Astrocyte (in vitro differentiated cells and primary cell): ENCODE data around the gene HLCS. TPM values are rescaled to one million over a fixed set of nuclear protein-coding genes. Genes with fewer than 3 reads are reported as not detected.

Experiments used
- DNase-seq: peaks from one replicate; pipeline ENCODE4 v3.0.0-alpha.2; 2010; ENCODE audit warnings: low read depth
- FAIRE-seq: peaks from 2 replicates; lab custom pipeline; 2011; peaks lifted over from hg19 to GRCh38; lab: Jason Lieb, UNC
- H2AFZ ChIP-seq: 2 replicates; pipeline ENCODE4 v1.6.0; 2012; ENCODE audit warnings: low read depth, low read length, inconsistent platforms
- H3K27ac ChIP-seq: 2 replicates; pipeline ENCODE4 v1.5.1; 2011; ENCODE audit warnings: low read depth, low read length, inconsistent platforms
- H3K27me3 ChIP-seq: 2 replicates; pipeline ENCODE4 v1.6.0; 2011; ENCODE audit warnings: low read length, inconsistent platforms; ENCODE audit not compliant: insufficient read depth
- H3K36me3 ChIP-seq: 2 replicates; pipeline ENCODE4 v1.5.1; 2011; ENCODE audit warnings: low read length, inconsistent platforms; ENCODE audit not compliant: insufficient read depth
- H3K4me1 ChIP-seq: 2 replicates; pipeline ENCODE4 v1.5.1; 2011; ENCODE audit warnings: low read length, inconsistent platforms; ENCODE audit not compliant: insufficient read depth
- H3K4me2 ChIP-seq: 2 replicates; pipeline ENCODE4 v1.6.0; 2012; ENCODE audit warnings: low read length, inconsistent platforms
- H3K4me3 ChIP-seq: 2 replicates; pipeline ENCODE4 v1.5.1; 2011; ENCODE audit warnings: low read depth, mild to moderate bottlenecking, low read length, inconsistent platforms; ENCODE audit not compliant: insufficient read depth
- H3K79me2 ChIP-seq: 2 replicates; pipeline ENCODE4 v1.6.0; 2012; ENCODE audit warnings: mild to moderate bottlenecking, low read length, inconsistent platforms; ENCODE audit not compliant: insufficient read depth
- H3K9ac ChIP-seq: 2 replicates; pipeline ENCODE4 v1.6.0; 2012; ENCODE audit warnings: mild to moderate bottlenecking, low read length, inconsistent platforms
- H3K9me3 ChIP-seq: 2 replicates; pipeline ENCODE4 v1.5.1; 2012; ENCODE audit warnings: low read depth, mild to moderate bottlenecking, low read length, inconsistent platforms; ENCODE audit not compliant: insufficient read depth
- H4K20me1 ChIP-seq: 2 replicates; pipeline ENCODE4 v1.6.0; 2012; ENCODE audit warnings: low read length, inconsistent platforms; ENCODE audit not compliant: insufficient read depth
- H3K27ac Mint-ChIP-seq: one replicate; pipeline ENCODE4 v1.8.0; 2021; ENCODE audit warnings: mild to moderate bottlenecking, mixed read lengths; ENCODE audit not compliant: unreplicated experiment
- H3K27me3 Mint-ChIP-seq: one replicate; pipeline ENCODE4 v1.8.0; 2021; ENCODE audit warnings: low read depth, mixed read lengths; ENCODE audit not compliant: unreplicated experiment
- H3K36me3 Mint-ChIP-seq: one replicate; pipeline ENCODE4 v1.8.0; 2021; ENCODE audit warnings: low read depth, mixed read lengths; ENCODE audit not compliant: unreplicated experiment
- H3K4me1 Mint-ChIP-seq: one replicate; pipeline ENCODE4 v1.8.0; 2021; ENCODE audit warnings: low read depth, mixed read lengths; ENCODE audit not compliant: unreplicated experiment
- H3K4me3 Mint-ChIP-seq: one replicate; pipeline ENCODE4 v1.8.0; 2021; ENCODE audit warnings: mild to moderate bottlenecking, moderate library complexity, mixed read lengths; ENCODE audit not compliant: unreplicated experiment
- H3K9me3 Mint-ChIP-seq: one replicate; pipeline ENCODE4 v1.8.0; 2021; ENCODE audit warnings: mild to moderate bottlenecking, mixed read lengths; ENCODE audit not compliant: unreplicated experiment
- EZH2 ChIP-seq: IDR thresholded peaks from 2 replicates; pipeline ENCODE4 v1.6.1; 2012; ENCODE audit warnings: mild to moderate bottlenecking, low read length, inconsistent platforms; ENCODE audit not compliant: insufficient read depth
- total RNA-seq: library from RNA; stranded (reverse); gene quantifications from 2 replicates; pipeline ENCODE4 v1.2.1, GENCODE V29; 2021
- TF ChIP-seq, protein P1 (sequence below): IDR thresholded peaks from 2 replicates; pipeline ENCODE4 v1.5.1; 2011; ENCODE audit warnings: low read depth, mild to moderate bottlenecking, inconsistent platforms, low read length, moderate library complexity; ENCODE audit not compliant: insufficient read depth

The HLCS gene
- total RNA-seq, 1 donor from 2014 or later, result 20.9 TPM

- no peak for TF ChIP-seq EZH2
- TF ChIP-seq, protein P1, sequence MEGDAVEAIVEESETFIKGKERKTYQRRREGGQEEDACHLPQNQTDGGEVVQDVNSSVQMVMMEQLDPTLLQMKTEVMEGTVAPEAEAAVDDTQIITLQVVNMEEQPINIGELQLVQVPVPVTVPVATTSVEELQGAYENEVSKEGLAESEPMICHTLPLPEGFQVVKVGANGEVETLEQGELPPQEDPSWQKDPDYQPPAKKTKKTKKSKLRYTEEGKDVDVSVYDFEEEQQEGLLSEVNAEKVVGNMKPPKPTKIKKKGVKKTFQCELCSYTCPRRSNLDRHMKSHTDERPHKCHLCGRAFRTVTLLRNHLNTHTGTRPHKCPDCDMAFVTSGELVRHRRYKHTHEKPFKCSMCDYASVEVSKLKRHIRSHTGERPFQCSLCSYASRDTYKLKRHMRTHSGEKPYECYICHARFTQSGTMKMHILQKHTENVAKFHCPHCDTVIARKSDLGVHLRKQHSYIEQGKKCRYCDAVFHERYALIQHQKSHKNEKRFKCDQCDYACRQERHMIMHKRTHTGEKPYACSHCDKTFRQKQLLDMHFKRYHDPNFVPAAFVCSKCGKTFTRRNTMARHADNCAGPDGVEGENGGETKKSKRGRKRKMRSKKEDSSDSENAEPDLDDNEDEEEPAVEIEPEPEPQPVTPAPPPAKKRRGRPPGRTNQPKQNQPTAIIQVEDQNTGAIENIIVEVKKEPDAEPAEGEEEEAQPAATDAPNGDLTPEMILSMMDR, result no peak
- Histone ChIP-seq H2AFZ (no peak overlapping the region), H3K36me3 (peaks cover 5% of the 10 kb centered on the region), H3K9me3 (no peaks in the 10 kb centered on the region), H3K4me2 (no peak overlapping the region), H3K79me2 (no peaks in the 10 kb centered on the region), H4K20me1 (no peaks in the 10 kb centered on the region), H3K9ac (no peak overlapping the region), H3K27ac (no peak overlapping the region), H3K27me3 (no peaks in the 10 kb centered on the region), H3K4me3 (no peak overlapping the region), H3K4me1 (no peaks in the 10 kb centered on the region)
- DNase-seq (no peak), FAIRE-seq (no peak)
- Mint-ChIP-seq H3K36me3 (peaks cover 24% of the 10 kb centered on the region), H3K4me1 (peaks cover 7% of the 10 kb centered on the region), H3K9me3 (no peaks in the 10 kb centered on the region), H3K27ac (no peak overlapping the region), H3K27me3 (no peaks in the 10 kb centered on the region), H3K4me3 (no peak overlapping the region)
Measured at GRCh38 chr21:36934864-36935420, 31.5 kb downstream of the HLCS start.

- Mint-ChIP-seq H3K27me3 (no peaks in the 10 kb centered on the region), H3K27ac (no peak overlapping the region), H3K4me1 (peaks cover 11% of the 10 kb centered on the region), H3K9me3 (no peaks in the 10 kb centered on the region), H3K4me3 (no peak overlapping the region), H3K36me3 (peaks cover 20% of the 10 kb centered on the region)
- no peaks in the 10 kb centered on the region for H3K9me3 ChIP-seq
- no peak for DNase-seq
- no peak overlapping the region for H3K4me2 ChIP-seq
- H3K79me2 ChIP-seq, result no peaks in the 10 kb centered on the region
- H3K27me3 ChIP-seq, result no peaks in the 10 kb centered on the region
- no peak overlapping the region for H2AFZ ChIP-seq
- H3K27ac ChIP-seq, result no peak overlapping the region
- no peak overlapping the region for H3K4me3 ChIP-seq
- no peak overlapping the region for H3K9ac ChIP-seq
- no peak for FAIRE-seq
- H3K36me3 ChIP-seq, result peaks cover 5% of the 10 kb centered on the region
- H3K4me1 ChIP-seq, result peaks cover 8% of the 10 kb centered on the region
- TF ChIP-seq EZH2, result no peak
- TF ChIP-seq, protein P1, result no peak
- no peaks in the 10 kb centered on the region for H4K20me1 ChIP-seq
Measured at GRCh38 chr21:36932161-36932816, 34.2 kb downstream of the HLCS start.

GRCh38 chr21:36929622-36930021 lies 36.8 kb downstream of the HLCS start:
- DNase-seq (no peak), FAIRE-seq (no peak)
- TF ChIP-seq EZH2, result no peak
- TF ChIP-seq, protein P1, result peak; percentile 20
- H3K27ac Mint-ChIP-seq, result peak overlapping the region; percentile 59
- H3K79me2 ChIP-seq, result no peaks in the 10 kb centered on the region
- peaks cover 11% of the 10 kb centered on the region for H3K4me1 Mint-ChIP-seq
- no peak overlapping the region for H3K27ac ChIP-seq
- no peak overlapping the region for H3K4me3 ChIP-seq
- H3K36me3 Mint-ChIP-seq, result peaks cover 7% of the 10 kb centered on the region
- no peaks in the 10 kb centered on the region for H4K20me1 ChIP-seq
- H3K4me1 ChIP-seq, result peaks cover 12% of the 10 kb centered on the region
- no peaks in the 10 kb centered on the region for H3K27me3 ChIP-seq
- H3K9me3 Mint-ChIP-seq, result no peaks in the 10 kb centered on the region
- H3K4me2 ChIP-seq, result no peak overlapping the region
- H3K36me3 ChIP-seq, result peaks cover 2% of the 10 kb centered on the region
- no peak overlapping the region for H3K4me3 Mint-ChIP-seq
- no peaks in the 10 kb centered on the region for H3K27me3 Mint-ChIP-seq
- H2AFZ ChIP-seq, result no peak overlapping the region
- no peak overlapping the region for H3K9ac ChIP-seq
- H3K9me3 ChIP-seq, result no peaks in the 10 kb centered on the region
